ENCODE results near the gene VSIR. TPM values are rescaled to one million over a fixed set of nuclear protein-coding genes. Genes with fewer than 3 reads are reported as not detected.

Gene VSIR
- total and polyA plus RNA-seq, 9 of the 15 experiments (the other 6 are each of a cell fraction or from before 2014, with no cell fraction given), result 0.14 to 20.5 (median 9.3) TPM

GRCh38 chr10:71761541-71762113 lies 11.7 kb downstream of the VSIR start (continued):
- TF ChIP-seq GTF2B (IDR thresholded peaks at IDR 0.05; ENCODE audit: extremely low read depth, insufficient read length) (no peak), ZNF707 (CRISPR knock-in tag; conservative IDR thresholded peaks at IDR 0.05) (no peak), ZNF398 (CRISPR knock-in tag; IDR thresholded peaks at IDR 0.05) (no peak), HMGN3 (IDR thresholded peaks at IDR 0.05; ENCODE audit: borderline replicate concordance, extremely low read depth, insufficient read length, low read depth, low read length) (no peak), RBM34 (IDR thresholded peaks at IDR 0.05; ENCODE audit: borderline replicate concordance, insufficient read depth, low read length) (no peak), NFXL1 (CRISPR knock-in tag; IDR thresholded peaks at IDR 0.05) (no peak), JUN (IDR thresholded peaks at IDR 0.05; ENCODE audit: borderline replicate concordance, low read depth, low read length) (no peak), JUN (CRISPR knock-in tag; IDR thresholded peaks at IDR 0.05; ENCODE audit: borderline replicate concordance) (0 out of 2 replicates have a peak, but pooled peaks have one; percentile 72), PRMT5 (CRISPR knock-in tag; IDR thresholded peaks at IDR 0.05) (no peak), ZNF239 (CRISPR knock-in tag; IDR thresholded peaks at IDR 0.05) (no peak), NFIC (IDR thresholded peaks at IDR 0.05) (peak; percentile 55)
